Right lobe of liver (tissue), 4 donors: ENCODE data around the gene EEFSEC.

Experiments used
- CTCF ChIP-seq, 4 donors: fragments of 200-600 bp in 3 of 4; fragments of 450-650 bp in 1 of 4; IDR thresholded peaks; one replicate each; pipeline versions ENCODE4 v1.5.1 to v1.8.0; 2016 to 2022; ENCODE audit warnings: antibody characterized with exemption in 4 of 4, mild to moderate bottlenecking in 2 of 4
- POLR2A ChIP-seq: fragments of 450-650 bp; IDR thresholded peaks from one replicate; pipeline ENCODE4 v1.6.1; 2017; ENCODE audit warnings: antibody characterized with exemption, mild to moderate bottlenecking
- donor health status: DM: no; HTN: no; CAD: no.
- donor health status: DM: no; HTN: no; CAD: no.
- donor health status: DM: no; HTN: yes; CAD: no.

GRCh38 chr3:128323206-128324081 lies 170.2 kb downstream of the EEFSEC start:
- no peak for TF ChIP-seq CTCF (IDR thresholded peaks at IDR 0.05)
- no peak for TF ChIP-seq POLR2A
